Heart right ventricle (tissue), 16 donors: ENCODE measurements around the gene SYNDIG1. TPM values are rescaled to one million over a fixed set of nuclear protein-coding genes. Genes with fewer than 3 reads are reported as not detected.

Source experiments
- ATAC-seq, 8 donors: fragments of 200-7000 bp; cut with Tn5 transposase; one replicate each; pipeline ENCODE4 v1.9.1; 2020; ENCODE audit warnings: mild to moderate bottlenecking in 8 of 8, moderate library complexity in 8 of 8, moderate number of reproducible peaks in 1 of 8
- DNase-seq, 2 donors: peaks; one replicate each; pipeline ENCODE4 v3.0.0-alpha.2; 2020
- H3K27ac ChIP-seq, 10 donors: fragments of 200-600 bp; sonication (generic) in 2 of 10; one replicate each; pipeline versions ENCODE4 v1.5.0 to v1.8.0; 2020 to 2022; ENCODE audit warnings: mild to moderate bottlenecking in 3 of 10
- H3K27me3 ChIP-seq, 7 donors: fragments of 200-600 bp; one replicate each; pipeline ENCODE4 v1.8.0; 2021 to 2022; ENCODE audit warnings: mild to moderate bottlenecking in 2 of 7
- H3K36me3 ChIP-seq, 9 donors: fragments of 200-600 bp; sonication (generic) in 1 of 9; one replicate each; pipeline versions ENCODE4 v1.5.0 to v1.8.0; 2020 to 2022; ENCODE audit warnings: mild to moderate bottlenecking in 2 of 9
- H3K4me1 ChIP-seq, 9 donors: fragments of 200-600 bp; sonication (generic) in 1 of 9; one replicate each; pipeline versions ENCODE4 v1.5.0 to v1.8.0; 2020 to 2022; ENCODE audit warnings: mild to moderate bottlenecking in 4 of 9
- H3K4me3 ChIP-seq, 10 donors: fragments of 200-600 bp; sonication (generic) in 2 of 10; one replicate each; pipeline versions ENCODE4 v1.5.0 to v1.8.0; 2020 to 2022; ENCODE audit warnings: mild to moderate bottlenecking in 7 of 10, moderate library complexity in 2 of 10
- H3K9me3 ChIP-seq, 11 donors: fragments of 200-600 bp in 10 of 11; sonication (generic) in 2 of 11; one replicate each; pipeline versions ENCODE4 v1.5.0 to v1.8.0; 2013 to 2022; ENCODE audit warnings: mild to moderate bottlenecking in 2 of 11, control low read depth in 1 of 11, moderate library complexity in 1 of 11
- CTCF ChIP-seq, 9 donors: fragments of 200-600 bp; sonication (generic) in 2 of 9; IDR thresholded peaks; one replicate each; pipeline versions ENCODE4 v1.5.0 to v1.8.0; 2021 to 2022; ENCODE audit warnings: antibody characterized with exemption in 9 of 9, mild to moderate bottlenecking in 5 of 9, moderate library complexity in 1 of 9
- WGBS, 2 donors: extraction: QIAGEN DNeasy Blood & Tissue Kit; methylation state at CpG; one replicate each; pipeline ENCODE4 v1.1.7; 2013; ENCODE audit warnings: inconsistent platforms in 1 of 2; 5-methylcytosine and 5-hydroxymethylcytosine counted together
- intact Hi-C, 10 donors: fragments of 100-400 bp; cut with DNase I; formaldehyde crosslinking; loops; one replicate each; pipeline versions ENCODE4 v1.11.1 to v1.14.2; 2022
- polyA plus RNA-seq, 2 donors: library from polyadenylated mRNA; stranded (reverse); fragments of 200-250 nt; gene quantifications; one replicate each; pipeline ENCODE4 v1.2.3, GENCODE V29; 2013
- total RNA-seq, 10 donors: library from RNA; stranded (reverse); fragmentation: NEBNext Ultra II Directional in 3 of 10; extraction: Animal tissue kit (Norgen Biotek cat#: 25700) in 3 of 10; gene quantifications; one replicate each; pipeline versions ENCODE4 v1.2.1 to v1.2.4, GENCODE V29; 2021 to 2023
- donor health status: Arrhythmogenic right ventricular cardiomyopathy.
- donor health status: ischemic (EF 13 %, LVEDD 7.1; RV severe dilation, severe dysfunction).
- donor health status: healthy with polysubstance abuse.
- donor health status: DM: no; HTN: yes; CAD: no.
- donor health status: DM: no; HTN: no; CAD: no.
- donor health status: ischemic (EF 25% LVEDD 6.9; RV normal size, moderate dysfunction).
- donor health status: ischemic (EF 25% LVEDD 5.7; RV mildly dilated, moderate dysfunction).
- donor health status: healthy.
- donor health status: DM: yes; HTN: yes; CAD: no.
- donor health status: Ischemic cardiomyopathy.
- donor health status: ischemic (EF 35%, LVEDD 5.7; RV mildly dilated, moderate dysfunction).
- donor health status: nonischemic (EF 11% LVEDD 7.7; RV severe dilation, severe dysfunction).
- donor health status: DM: yes; HTN: yes; CAD: no.
- donor health status: PGD.
- donor health status: ischemic (EF 29% LVEDD 5.4; RV normal size, mild dysfunction).
- donor health status: nonischemic (EF 23%, LVEDD 6.1; RV moderate dilation, normal function).

SYNDIG1 gene
- total and polyA plus RNA-seq, 12 donors, result 8.6 to 34.7 (median 19.9) TPM

GRCh38 chr20:24651976-24652345 lies 182.5 kb downstream of the SYNDIG1 start:
- no peaks in the 10 kb centered on the region for H3K27me3 ChIP-seq
- no peak overlapping the region for H3K27ac ChIP-seq
- 48 to 63% methylated on average over 4 of the region's 4 CpGs for WGBS, 2 donors
- H3K4me1 ChIP-seq, result peaks cover 0 to 8% (median 0%) of the 10 kb centered on the region in 9 donors
- ATAC-seq (no peak), DNase-seq (no peak)
- no peak overlapping the region for H3K4me3 ChIP-seq
- peaks cover 0 to 8% (median 0%) of the 10 kb centered on the region in 11 donors for H3K9me3 ChIP-seq
- H3K36me3 ChIP-seq, result no peaks in the 10 kb centered on the region
- TF ChIP-seq CTCF (IDR thresholded peaks at IDR 0.05), result no peak
- intact Hi-C loops, result no loop called here

- Histone ChIP-seq H3K4me1 (peaks cover 0 to 8% (median 0%) of the 10 kb centered on the region in 9 donors), H3K36me3 (no peaks in the 10 kb centered on the region), H3K9me3 (peaks cover 0 to 8% (median 0%) of the 10 kb centered on the region in 11 donors), H3K4me3 (no peak overlapping the region), H3K27me3 (no peaks in the 10 kb centered on the region), H3K27ac (no peak overlapping the region)
- TF ChIP-seq CTCF (IDR thresholded peaks at IDR 0.05), result no peak
- no peak for ATAC-seq
- 76 to 79% methylated on average over 5 of the region's 5 CpGs for WGBS, 2 donors
- no peak for DNase-seq
- intact Hi-C loops, result no loop called here
Observed at GRCh38 chr20:24653306-24653705, 183.9 kb downstream of the SYNDIG1 start.

GRCh38 chr20:24654425-24654824 lies 185.0 kb downstream of the SYNDIG1 start:
- no peaks in the 10 kb centered on the region for H3K36me3 ChIP-seq
- no peaks in the 10 kb centered on the region for H3K27me3 ChIP-seq
- no peaks in the 10 kb centered on the region for H3K9me3 ChIP-seq
- WGBS, 2 donors, result 56 to 72% methylated on average over 1 of the region's 1 CpG
- H3K4me3 ChIP-seq, result no peak overlapping the region
- H3K27ac ChIP-seq, result no peak overlapping the region
- peaks cover 0 to 8% (median 0%) of the 10 kb centered on the region in 9 donors for H3K4me1 ChIP-seq
- DNase-seq (no peak), ATAC-seq (no peak)
- TF ChIP-seq CTCF (IDR thresholded peaks at IDR 0.05), result no peak
- intact Hi-C loops, result no loop called here

DNA sequence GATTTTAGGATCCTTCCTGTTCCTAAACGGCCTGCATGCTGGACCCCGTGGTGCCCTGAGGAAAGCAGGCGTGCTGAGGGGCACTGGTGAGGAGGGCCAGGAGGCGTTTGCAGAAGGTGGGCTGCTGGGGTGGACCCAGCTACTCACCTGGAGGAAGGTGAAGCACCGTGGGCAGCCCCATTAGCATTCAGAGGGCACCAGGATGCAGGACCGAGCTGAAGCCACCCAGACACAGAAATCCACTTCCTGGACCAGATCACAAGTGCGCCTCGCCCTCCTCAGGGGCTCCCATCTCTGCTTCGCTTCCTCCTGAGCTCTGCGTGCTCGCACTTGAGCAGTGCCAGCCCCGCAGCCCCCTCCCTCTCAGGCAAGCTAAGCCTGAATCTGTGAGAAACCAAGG lies 187.0 kb downstream of the SYNDIG1 start:
- Histone ChIP-seq H3K9me3 (no peaks in the 10 kb centered on the region), H3K36me3 (no peaks in the 10 kb centered on the region), H3K4me1 (peaks cover 0 to 3% (median 0%) of the 10 kb centered on the region in 9 donors), H3K4me3 (no peak overlapping the region), H3K27me3 (no peaks in the 10 kb centered on the region), H3K27ac (no peak overlapping the region)
- WGBS, 2 donors, result 88 to 94% methylated on average over 12 of the region's 12 CpGs
- DNase-seq (no peak), ATAC-seq (no peak)
- intact Hi-C loops, result no loop called here
- TF ChIP-seq CTCF (IDR thresholded peaks at IDR 0.05), result no peak
